Adrenal gland (tissue), 5 donors: ENCODE results near the gene ANKS1B.

Source experiments
- POLR2A ChIP-seq, 2 donors: fragments of 450-650 bp; IDR thresholded peaks; one replicate each; pipeline ENCODE4 v1.6.1; 2017; ENCODE audit warnings: antibody characterized with exemption in 2 of 2, mild to moderate bottlenecking in 2 of 2, moderate library complexity in 1 of 2
- TF ChIP-seq, protein P1 (sequence below), 6 experiments: fragments of 450-650 bp in 4 of 6; fragments of 200-600 bp in 2 of 6; sonication (generic) in 1 of 6; IDR thresholded peaks; 1 replicate in 5 of 6; 2 replicates in 1 of 6; pipeline versions ENCODE4 v1.5.1 to v1.8.0; 2016 to 2021; ENCODE audit warnings: antibody characterized with exemption in 6 of 6, mild to moderate bottlenecking in 2 of 6, moderate library complexity in 1 of 6
- donor health status: DM: no; HTN: no; CAD: no.

DNA sequence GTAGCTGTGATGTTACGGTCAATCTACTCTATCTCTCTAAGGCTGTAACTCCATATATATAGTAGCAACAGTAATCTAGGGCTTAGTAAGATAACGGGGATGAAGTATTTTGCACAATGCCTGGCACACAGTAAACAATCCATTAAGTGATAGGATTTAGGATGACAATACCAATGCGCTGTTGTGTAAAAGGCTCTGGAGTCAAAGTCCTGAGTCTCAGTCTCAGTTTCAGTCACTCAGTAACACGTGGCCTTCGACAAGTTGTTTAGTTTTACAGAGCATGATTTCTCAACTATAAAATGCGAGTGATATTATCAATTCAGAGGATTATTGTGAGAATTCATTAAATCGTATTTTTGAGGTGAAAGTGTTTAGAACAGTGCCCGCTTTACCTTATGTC, 174.8 kb downstream of the ANKS1B start:
- TF ChIP-seq, protein P1, sequence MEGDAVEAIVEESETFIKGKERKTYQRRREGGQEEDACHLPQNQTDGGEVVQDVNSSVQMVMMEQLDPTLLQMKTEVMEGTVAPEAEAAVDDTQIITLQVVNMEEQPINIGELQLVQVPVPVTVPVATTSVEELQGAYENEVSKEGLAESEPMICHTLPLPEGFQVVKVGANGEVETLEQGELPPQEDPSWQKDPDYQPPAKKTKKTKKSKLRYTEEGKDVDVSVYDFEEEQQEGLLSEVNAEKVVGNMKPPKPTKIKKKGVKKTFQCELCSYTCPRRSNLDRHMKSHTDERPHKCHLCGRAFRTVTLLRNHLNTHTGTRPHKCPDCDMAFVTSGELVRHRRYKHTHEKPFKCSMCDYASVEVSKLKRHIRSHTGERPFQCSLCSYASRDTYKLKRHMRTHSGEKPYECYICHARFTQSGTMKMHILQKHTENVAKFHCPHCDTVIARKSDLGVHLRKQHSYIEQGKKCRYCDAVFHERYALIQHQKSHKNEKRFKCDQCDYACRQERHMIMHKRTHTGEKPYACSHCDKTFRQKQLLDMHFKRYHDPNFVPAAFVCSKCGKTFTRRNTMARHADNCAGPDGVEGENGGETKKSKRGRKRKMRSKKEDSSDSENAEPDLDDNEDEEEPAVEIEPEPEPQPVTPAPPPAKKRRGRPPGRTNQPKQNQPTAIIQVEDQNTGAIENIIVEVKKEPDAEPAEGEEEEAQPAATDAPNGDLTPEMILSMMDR (IDR thresholded peaks at IDR 0.05) = no peak
- no peak for TF ChIP-seq POLR2A (IDR thresholded peaks at IDR 0.05)
